HepG2 (cell line): ENCODE data around the gene C14orf119. TPM values are rescaled to one million over a fixed set of nuclear protein-coding genes. Genes with fewer than 3 reads are reported as not detected.

ENCODE experiments used
- ARID4A ChIP-seq: sonication (generic); formaldehyde crosslinking; IDR thresholded peaks from 2 replicates; pipeline ENCODE4 v1.5.0; 2020; ENCODE audit warnings: mild to moderate bottlenecking, missing genetic modification reagents, borderline replicate concordance
- ATF7-NPFF ChIP-seq: sonication (generic); formaldehyde crosslinking; IDR thresholded peaks from 2 replicates; pipeline ENCODE4 v1.8.1; 2023; ENCODE audit warnings: mild to moderate bottlenecking, low read depth, missing genetic modification reagents, moderate library complexity
- BORCS8-MEF2B ChIP-seq: sonication (generic); formaldehyde crosslinking; IDR thresholded peaks from 2 replicates; pipeline ENCODE4 v1.8.0; 2022; ENCODE audit warnings: mild to moderate bottlenecking, missing genetic modification reagents
- CHCHD3 ChIP-seq: sonication (generic); formaldehyde crosslinking; IDR thresholded peaks from 2 replicates; pipeline ENCODE4 v1.8.0; 2022; ENCODE audit warnings: mild to moderate bottlenecking, missing genetic modification reagents, moderate library complexity
- KDM3A ChIP-seq: IDR thresholded peaks from 2 replicates; pipeline ENCODE4 v1.6.1; 2018; ENCODE audit warnings: low read depth, missing compliant biosample characterization
- KDM4B ChIP-seq: sonication (generic); formaldehyde crosslinking; IDR thresholded peaks from 2 replicates; pipeline ENCODE4 v1.4.0; 2020; ENCODE audit warnings: missing genetic modification reagents
- NFYC ChIP-seq: IDR thresholded peaks from 2 replicates; pipeline ENCODE4 v1.6.1; 2016; ENCODE audit warnings: missing genetic modification reagents, missing compliant biosample characterization
- PRMT3 ChIP-seq: sonication (generic); formaldehyde crosslinking; IDR thresholded peaks from 2 replicates; pipeline ENCODE4 v1.8.1; 2022; ENCODE audit warnings: low read depth, mild to moderate bottlenecking, moderate library complexity, missing genetic modification reagents, borderline replicate concordance
- SMAD1 ChIP-seq: sonication (generic); formaldehyde crosslinking; IDR thresholded peaks from 2 replicates; pipeline ENCODE4 v1.4.0; 2020; ENCODE audit warnings: missing genetic modification reagents, low read depth, mild to moderate bottlenecking, borderline replicate concordance
- SMAD3 ChIP-seq: sonication (generic); formaldehyde crosslinking; IDR thresholded peaks from 2 replicates; pipeline ENCODE4 v1.4.0; 2020; ENCODE audit warnings: missing genetic modification reagents
- ZBTB3 ChIP-seq: sonication (generic); formaldehyde crosslinking; IDR thresholded peaks from 2 replicates; pipeline ENCODE4 v1.4.0; 2020; ENCODE audit warnings: low read depth, mild to moderate bottlenecking, moderate library complexity, missing genetic modification reagents, borderline replicate concordance
- ZBTB43 ChIP-seq: sonication (generic); formaldehyde crosslinking; conservative IDR thresholded peaks from 2 replicates; pipeline ENCODE4 v1.4.0; 2020; ENCODE audit warnings: missing genetic modification reagents
- ZNF225 ChIP-seq: sonication (generic); formaldehyde crosslinking; IDR thresholded peaks from 2 replicates; pipeline ENCODE4 v1.4.0; 2020; ENCODE audit warnings: mild to moderate bottlenecking, missing genetic modification reagents
- ZNF33A ChIP-seq: sonication (generic); formaldehyde crosslinking; IDR thresholded peaks from 2 replicates; pipeline ENCODE4 v1.5.1; 2020; ENCODE audit warnings: missing genetic modification reagents, mild to moderate bottlenecking, moderate library complexity, borderline replicate concordance
- ZNF513 ChIP-seq: sonication (generic); formaldehyde crosslinking; conservative IDR thresholded peaks from 2 replicates; pipeline ENCODE4 v1.5.0; 2020; ENCODE audit warnings: missing genetic modification reagents
- ZNF572 ChIP-seq: sonication (generic); formaldehyde crosslinking; IDR thresholded peaks from 2 replicates; pipeline ENCODE4 v1.5.1; 2020; ENCODE audit warnings: mild to moderate bottlenecking, missing genetic modification reagents
- ZNF598 ChIP-seq: sonication (generic); formaldehyde crosslinking; IDR thresholded peaks from 2 replicates; pipeline ENCODE4 v1.5.1; 2020; ENCODE audit warnings: mild to moderate bottlenecking, missing genetic modification reagents, borderline replicate concordance
- polyA plus RNA-seq, 8 experiments: library from polyadenylated mRNA; depleted of rRNA in 3 of 8; stranded (reverse) in 7 of 8; unstranded in 1 of 8; fragments of >200 nt; fragmentation: Illumina TruSeq in 4 of 8; extraction: Trizol in 4 of 8; gene quantifications; 2 replicates each; pipeline versions ENCODE4 v1.2.1 to v1.2.3, GENCODE V29; 2011 to 2016; ENCODE audit warnings: low read depth in 4 of 8, missing spikeins in 1 of 8, mixed read lengths in 1 of 8; ENCODE audit not compliant: insufficient read depth in 1 of 8
- total RNA-seq, 5 experiments: library from RNA; depleted of rRNA; stranded (reverse); fragments of >200 nt; fragmentation: Illumina TruSeq; extraction: Trizol; gene quantifications; 2 replicates each; pipeline ENCODE4 v1.2.3, GENCODE V29; 2016; ENCODE audit warnings: low read depth in 1 of 5

Gene C14orf119
- total and polyA plus RNA-seq, 2 of the 13 experiments (the other 11 are each of a cell fraction or from before 2014, with no cell fraction given): 117 to 206 TPM

GRCh38 chr14:23055147-23055550 is 40.2 kb upstream of the C14orf119 start (continued):
- no peak for TF ChIP-seq ZNF33A (CRISPR knock-in tag)
- no peak for TF ChIP-seq SMAD3 (CRISPR knock-in tag)
- no peak for TF ChIP-seq ZNF513 (CRISPR knock-in tag)
- 0 out of 2 replicates have a peak, but pooled peaks have one; percentile 45 for TF ChIP-seq ATF7-NPFF
- TF ChIP-seq ZBTB3 (CRISPR knock-in tag): no peak
- TF ChIP-seq CHCHD3 (CRISPR knock-in tag): 0 out of 2 replicates have a peak, but pooled peaks have one; percentile 11
- no peak for TF ChIP-seq ZBTB43 (CRISPR knock-in tag)
- TF ChIP-seq ZNF572: no peak
- TF ChIP-seq ZNF225: peak; percentile 29; the same call in 1 of the 2 replicates
- no peak for TF ChIP-seq NFYC (CRISPR knock-in tag)
- no peak for TF ChIP-seq ARID4A
- peak; percentile 14; the same call in 1 of the 2 replicates for TF ChIP-seq BORCS8-MEF2B
- TF ChIP-seq KDM3A (CRISPR knock-in tag): no peak
- no peak for TF ChIP-seq PRMT3 (CRISPR knock-in tag)
- no peak for TF ChIP-seq KDM4B (CRISPR knock-in tag)
- no peak for TF ChIP-seq ZNF598 (CRISPR knock-in tag)
- TF ChIP-seq SMAD1 (CRISPR knock-in tag): 0 out of 2 replicates have a peak, but pooled peaks have one; percentile 12
